Lower lobe of right lung (tissue), 2 donors: ENCODE measurements around the gene ANKDD1B. TPM values are rescaled to one million over a fixed set of nuclear protein-coding genes. Genes with fewer than 3 reads are reported as not detected.

ENCODE experiments used
- ATAC-seq, 2 donors: fragments of 200-7000 bp; cut with Tn5 transposase; one replicate each; pipeline ENCODE4 v1.9.1; 2020 to 2022; ENCODE audit warnings: mild to moderate bottlenecking in 2 of 2, moderate library complexity in 2 of 2
- DNase-seq: peaks from one replicate; pipeline ENCODE4 v3.0.0-alpha.2; 2020
- H3K27ac ChIP-seq: fragments of 200-600 bp; one replicate; pipeline ENCODE4 v1.8.0; 2022
- H3K27me3 ChIP-seq: fragments of 200-600 bp; one replicate; pipeline ENCODE4 v1.8.0; 2022; ENCODE audit warnings: low read depth
- H3K36me3 ChIP-seq: fragments of 200-600 bp; one replicate; pipeline ENCODE4 v1.8.0; 2022; ENCODE audit warnings: mild to moderate bottlenecking
- H3K4me1 ChIP-seq: fragments of 200-600 bp; one replicate; pipeline ENCODE4 v1.8.0; 2022
- H3K4me3 ChIP-seq: fragments of 200-600 bp; one replicate; pipeline ENCODE4 v1.8.0; 2022; ENCODE audit warnings: mild to moderate bottlenecking
- H3K9me3 ChIP-seq: fragments of 200-600 bp; one replicate; pipeline ENCODE4 v1.8.0; 2022
- intact Hi-C: fragments of 100-400 bp; cut with DNase I; formaldehyde crosslinking; loops from one replicate; pipeline ENCODE4 v1.11.0; 2022
- total RNA-seq: library from RNA; stranded (reverse); fragmentation: NEBNext Ultra II Directional; extraction: Animal tissue kit (Norgen Biotek cat#: 25700); gene quantifications from one replicate; pipeline ENCODE4 v1.2.1, GENCODE V29; 2021
- TF ChIP-seq, protein P1 (sequence below): fragments of 200-600 bp; IDR thresholded peaks from one replicate; pipeline ENCODE4 v1.8.0; 2022; ENCODE audit warnings: antibody characterized with exemption, mild to moderate bottlenecking
- donor health status: DM: no; HTN: yes; CAD: no; lungs with severe emphysema.

The ANKDD1B gene
- total RNA-seq, 1 donor from 2014 or later: 4.3 TPM

DNA sequence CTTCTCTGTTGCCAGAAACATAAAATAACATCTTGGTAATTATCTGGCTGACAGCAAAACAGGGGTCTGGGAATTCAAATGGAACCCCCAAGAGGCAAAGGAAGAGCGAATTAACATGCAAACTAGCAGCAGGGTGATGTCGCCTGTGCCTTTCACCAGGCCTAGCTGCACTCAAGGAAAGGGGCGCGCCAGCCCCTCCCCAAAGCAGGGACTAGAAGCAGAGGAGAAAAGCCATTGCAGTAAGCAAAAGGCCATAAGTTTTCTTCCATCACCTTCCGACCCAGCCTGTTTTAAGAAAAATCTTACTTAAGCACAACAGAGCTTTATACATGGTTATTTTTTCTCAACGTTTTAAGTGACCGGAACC lies 105.4 kb downstream of the ANKDD1B start:
- Histone ChIP-seq H3K36me3 (peaks cover 5% of the 10 kb centered on the region), H3K27me3 (no peaks in the 10 kb centered on the region), H3K4me1 (peaks cover 11% of the 10 kb centered on the region), H3K27ac (peak overlapping the region; percentile 89), H3K4me3 (peak overlapping the region; percentile 89), H3K9me3 (no peaks in the 10 kb centered on the region)
- ATAC-seq (peak in 1 of 2 donors; percentile 3), DNase-seq (peak; percentile 52)
- TF ChIP-seq, protein P1, sequence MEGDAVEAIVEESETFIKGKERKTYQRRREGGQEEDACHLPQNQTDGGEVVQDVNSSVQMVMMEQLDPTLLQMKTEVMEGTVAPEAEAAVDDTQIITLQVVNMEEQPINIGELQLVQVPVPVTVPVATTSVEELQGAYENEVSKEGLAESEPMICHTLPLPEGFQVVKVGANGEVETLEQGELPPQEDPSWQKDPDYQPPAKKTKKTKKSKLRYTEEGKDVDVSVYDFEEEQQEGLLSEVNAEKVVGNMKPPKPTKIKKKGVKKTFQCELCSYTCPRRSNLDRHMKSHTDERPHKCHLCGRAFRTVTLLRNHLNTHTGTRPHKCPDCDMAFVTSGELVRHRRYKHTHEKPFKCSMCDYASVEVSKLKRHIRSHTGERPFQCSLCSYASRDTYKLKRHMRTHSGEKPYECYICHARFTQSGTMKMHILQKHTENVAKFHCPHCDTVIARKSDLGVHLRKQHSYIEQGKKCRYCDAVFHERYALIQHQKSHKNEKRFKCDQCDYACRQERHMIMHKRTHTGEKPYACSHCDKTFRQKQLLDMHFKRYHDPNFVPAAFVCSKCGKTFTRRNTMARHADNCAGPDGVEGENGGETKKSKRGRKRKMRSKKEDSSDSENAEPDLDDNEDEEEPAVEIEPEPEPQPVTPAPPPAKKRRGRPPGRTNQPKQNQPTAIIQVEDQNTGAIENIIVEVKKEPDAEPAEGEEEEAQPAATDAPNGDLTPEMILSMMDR: no peak
- intact Hi-C loops: no loop called here

DNA sequence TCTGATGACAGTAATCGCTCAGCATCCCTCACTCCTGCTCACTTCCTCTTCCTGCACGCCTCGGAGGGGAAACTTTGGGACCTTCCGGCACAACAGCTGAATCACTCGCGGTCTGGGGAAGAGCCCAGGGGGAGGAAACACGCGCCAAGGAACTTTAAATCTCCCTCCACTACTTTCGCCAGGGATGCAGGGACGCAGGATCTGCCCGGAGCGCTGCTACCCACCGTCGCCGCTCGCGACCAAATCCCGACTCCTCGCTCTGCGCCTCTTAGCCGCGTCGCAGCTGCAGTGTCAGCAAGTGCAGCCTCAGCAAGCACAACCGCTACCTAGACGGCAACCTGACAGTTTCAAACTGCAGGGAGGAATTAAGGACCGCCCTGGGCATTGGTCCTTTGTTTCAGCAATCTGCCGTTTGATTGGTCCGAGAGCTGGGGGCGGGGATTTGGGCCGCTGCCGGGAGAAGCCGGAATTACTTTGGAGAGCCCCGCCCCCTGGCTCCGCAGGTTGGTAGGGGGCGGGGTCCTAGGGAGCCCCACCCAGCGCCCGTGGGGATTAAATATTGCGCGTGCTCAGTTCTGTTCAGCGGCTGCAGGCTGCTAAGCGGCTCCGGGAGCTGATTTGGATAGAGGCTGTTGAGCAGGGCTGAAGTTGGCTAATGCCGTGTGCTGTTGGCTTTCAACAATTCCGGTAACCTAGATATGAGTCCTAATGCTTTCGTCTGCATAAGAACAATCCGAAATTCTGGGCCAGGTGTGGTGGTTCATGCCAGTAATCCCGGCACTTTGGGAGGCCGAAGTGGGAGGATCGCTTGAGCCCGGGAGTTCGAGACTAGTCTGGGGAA lies 106.0 kb downstream of the ANKDD1B start, which contains the start of gene POC5:
POC5 (minus strand) TSS at position 356 of the 841 bp plus-strand sequence. CDS start 4,500 bp downstream, outside the sequence.
- Histone ChIP-seq H3K27me3 (no peaks in the 10 kb centered on the region), H3K27ac (peak within 1 kb of the TSS; percentile 89), H3K4me3 (peak within 1 kb of the TSS; percentile 89), H3K9me3 (no peaks in the 10 kb centered on the region), H3K36me3 (peaks cover under 1% of the 10 kb centered on the region), H3K4me1 (peaks cover 11% of the 10 kb centered on the region)
- TF ChIP-seq, protein P1: no peak
- intact Hi-C loops: no loop called here
- peak; percentile 99 for ATAC-seq
- DNase-seq: peak; percentile 96

GRCh38 chr5:75720882-75721281 lies 109.6 kb downstream of the ANKDD1B start:
- H3K4me1 ChIP-seq: peaks cover 9% of the 10 kb centered on the region
- intact Hi-C loops: no loop called here
- no peak overlapping the region for H3K27ac ChIP-seq
- no peak overlapping the region for H3K4me3 ChIP-seq
- no peaks in the 10 kb centered on the region for H3K36me3 ChIP-seq
- ATAC-seq (no peak), DNase-seq (no peak)
- no peaks in the 10 kb centered on the region for H3K27me3 ChIP-seq
- H3K9me3 ChIP-seq: no peaks in the 10 kb centered on the region
- TF ChIP-seq, protein P1: no peak

Other genes starting within 250 kb of the ANKDD1B start
- 70.9 TPM for gene CERT1, start 99.8 kb upstream of the ANKDD1B start, total RNA-seq
- 39.6 TPM for gene POLK, start 99.6 kb upstream of the ANKDD1B start, total RNA-seq
- 10.7 TPM for gene POC5, start 106.0 kb downstream of the ANKDD1B start, total RNA-seq